WTC11 (cell line): ENCODE measurements around the gene FBXO2. TPM values are rescaled to one million over a fixed set of nuclear protein-coding genes. Genes with fewer than 3 reads are reported as not detected.

Source experiments
- ATAC-seq: fragments of 200-7000 bp; cut with Tn5 transposase; 2 replicates; pipeline ENCODE4 v1.10.0; 2021; ENCODE audit warnings: mild to moderate bottlenecking, moderate library complexity
- CTCF ChIA-PET: fragments of 300-600 bp; sonication (Branson Sonifier 250); formaldehyde crosslinking; loops from one replicate; lab custom pipeline; 2021; ENCODE audit warnings: antibody characterized with exemption; lab: Charles Lee
- POLR2A ChIA-PET: fragments of 350-600 bp; sonication (Branson Sonifier 250); formaldehyde crosslinking; loops from one replicate; lab custom pipeline; 2021; ENCODE audit warnings: antibody characterized with exemption; lab: Charles Lee
- DNase-seq: peaks from one replicate; pipeline ENCODE4 v3.0.0; 2021; ENCODE audit warnings: low spot score
- H3K27ac Mint-ChIP-seq: 2 replicates; pipeline ENCODE4 v1.8.0; 2021; ENCODE audit warnings: mixed read lengths
- H3K27me3 Mint-ChIP-seq: 2 replicates; pipeline ENCODE4 v1.8.0; 2021; ENCODE audit warnings: low read depth, mild to moderate bottlenecking, moderate library complexity, mixed read lengths
- H3K36me3 Mint-ChIP-seq: 2 replicates; pipeline ENCODE4 v1.8.0; 2021; ENCODE audit warnings: mixed read lengths
- H3K4me1 Mint-ChIP-seq: 2 replicates; pipeline ENCODE4 v1.8.0; 2022; ENCODE audit warnings: mixed read lengths
- H3K4me3 Mint-ChIP-seq: 2 replicates; pipeline ENCODE4 v1.8.0; 2021; ENCODE audit warnings: mild to moderate bottlenecking, moderate library complexity, mixed read lengths
- H3K9me3 Mint-ChIP-seq: 2 replicates; pipeline ENCODE4 v1.8.0; 2021; ENCODE audit warnings: mixed read lengths
- ATF1 ChIP-seq: sonication (generic); formaldehyde crosslinking; IDR thresholded peaks from 2 replicates; pipeline ENCODE4 v1.8.1; 2023; ENCODE audit warnings: mild to moderate bottlenecking, moderate library complexity, missing genetic modification reagents
- CBFB ChIP-seq: sonication (generic); formaldehyde crosslinking; IDR thresholded peaks from 2 replicates; pipeline ENCODE4 v1.8.1; 2022; ENCODE audit warnings: mild to moderate bottlenecking, low read depth, missing genetic modification reagents
- ELF4 ChIP-seq: sonication (generic); formaldehyde crosslinking; IDR thresholded peaks from 2 replicates; pipeline ENCODE4 v1.8.1; 2022; ENCODE audit warnings: low read depth, mild to moderate bottlenecking, moderate library complexity, missing genetic modification reagents
- FOXK1 ChIP-seq: sonication (generic); formaldehyde crosslinking; IDR thresholded peaks from 2 replicates; pipeline ENCODE4 v1.8.0; 2022; ENCODE audit warnings: mild to moderate bottlenecking, moderate library complexity, missing genetic modification reagents
- FOXP1 ChIP-seq: sonication (generic); formaldehyde crosslinking; IDR thresholded peaks from 2 replicates; pipeline ENCODE4 v1.8.0; 2022; ENCODE audit warnings: missing genetic modification reagents, mild to moderate bottlenecking, moderate library complexity, borderline replicate concordance
- GABPB1 ChIP-seq: sonication (generic); formaldehyde crosslinking; IDR thresholded peaks from 2 replicates; pipeline ENCODE4 v1.8.1; 2023; ENCODE audit warnings: mild to moderate bottlenecking, missing genetic modification reagents
- GRHL2 ChIP-seq: fragments of 250-450 bp; sonication (Bioruptor Pico); IDR thresholded peaks from 2 replicates; pipeline ENCODE4 v1.8.0; 2022; ENCODE audit warnings: mild to moderate bottlenecking, moderate library complexity; ENCODE audit not compliant: insufficient replicate concordance, severe bottlenecking
- IRF2 ChIP-seq: sonication (generic); formaldehyde crosslinking; IDR thresholded peaks from 2 replicates; pipeline ENCODE4 v1.8.0; 2022; ENCODE audit warnings: low read depth, missing genetic modification reagents, borderline replicate concordance
- MXD4 ChIP-seq: fragments of 250-450 bp; sonication (Bioruptor Pico); IDR thresholded peaks from 2 replicates; pipeline ENCODE4 v1.8.0; 2021; ENCODE audit warnings: mild to moderate bottlenecking, moderate library complexity, borderline replicate concordance
- MYBL2 ChIP-seq: sonication (generic); formaldehyde crosslinking; IDR thresholded peaks from 2 replicates; pipeline ENCODE4 v1.8.1; 2023; ENCODE audit warnings: mild to moderate bottlenecking, moderate library complexity, missing genetic modification reagents
- NFE2L1 ChIP-seq: sonication (generic); formaldehyde crosslinking; IDR thresholded peaks from 2 replicates; pipeline ENCODE4 v1.8.1; 2023; ENCODE audit warnings: missing genetic modification reagents
- RORB ChIP-seq: fragments of 250-450 bp; sonication (Bioruptor Pico); IDR thresholded peaks from 2 replicates; pipeline ENCODE4 v1.9.0; 2021; ENCODE audit warnings: mild to moderate bottlenecking
- TP53 ChIP-seq: sonication (generic); formaldehyde crosslinking; IDR thresholded peaks from 2 replicates; pipeline ENCODE4 v1.8.1; 2023; ENCODE audit warnings: mild to moderate bottlenecking, missing genetic modification reagents
- ZNF263 ChIP-seq: sonication (generic); formaldehyde crosslinking; IDR thresholded peaks from 2 replicates; pipeline ENCODE4 v1.8.1; 2022; ENCODE audit warnings: low read depth, mild to moderate bottlenecking, moderate library complexity, missing genetic modification reagents
- ZNF396 ChIP-seq: fragments of 250-450 bp; sonication (Bioruptor Pico); IDR thresholded peaks from 2 replicates; pipeline ENCODE4 v1.8.0; 2021; ENCODE audit warnings: mild to moderate bottlenecking, moderate library complexity, borderline replicate concordance
- ZNF423 ChIP-seq: fragments of 250-450 bp; sonication (Bioruptor Pico); IDR thresholded peaks from 2 replicates; pipeline ENCODE4 v2.1.2; 2022; ENCODE audit warnings: mild to moderate bottlenecking, moderate library complexity
- total RNA-seq: library from RNA; stranded (reverse); gene quantifications from 3 replicates; pipeline ENCODE4 v1.2.3, GENCODE V29; 2021
- TF ChIP-seq, protein P1 (sequence below): sonication (generic); formaldehyde crosslinking; IDR thresholded peaks from 2 replicates; pipeline ENCODE4 v1.8.1; 2023; ENCODE audit warnings: mild to moderate bottlenecking, missing genetic modification reagents, moderate library complexity
- TF ChIP-seq, protein P2 (sequence below): sonication (generic); formaldehyde crosslinking; conservative IDR thresholded peaks from 2 replicates; pipeline ENCODE4 v1.8.1; 2023; ENCODE audit warnings: mild to moderate bottlenecking, low read depth, missing genetic modification reagents, moderate library complexity
- TF ChIP-seq, protein P3 (sequence below): fragments of 250-450 bp; sonication (Bioruptor Pico); IDR thresholded peaks from 2 replicates; pipeline ENCODE4 v1.9.0; 2021; ENCODE audit warnings: mild to moderate bottlenecking
- TF ChIP-seq, protein P4 (sequence below): fragments of 250-450 bp; sonication (Bioruptor Pico); IDR thresholded peaks from 2 replicates; pipeline ENCODE4 v1.9.0; 2021; ENCODE audit warnings: moderate library complexity, mild to moderate bottlenecking, inconsistent platforms, borderline replicate concordance
- TF ChIP-seq, protein P5 (sequence below): sonication (generic); formaldehyde crosslinking; IDR thresholded peaks from 2 replicates; pipeline ENCODE4 v1.8.1; 2023; ENCODE audit warnings: mild to moderate bottlenecking, missing genetic modification reagents, moderate library complexity

Gene FBXO2
- total RNA-seq, 1 experiment from 2014 or later: 58.2 TPM

DNA sequence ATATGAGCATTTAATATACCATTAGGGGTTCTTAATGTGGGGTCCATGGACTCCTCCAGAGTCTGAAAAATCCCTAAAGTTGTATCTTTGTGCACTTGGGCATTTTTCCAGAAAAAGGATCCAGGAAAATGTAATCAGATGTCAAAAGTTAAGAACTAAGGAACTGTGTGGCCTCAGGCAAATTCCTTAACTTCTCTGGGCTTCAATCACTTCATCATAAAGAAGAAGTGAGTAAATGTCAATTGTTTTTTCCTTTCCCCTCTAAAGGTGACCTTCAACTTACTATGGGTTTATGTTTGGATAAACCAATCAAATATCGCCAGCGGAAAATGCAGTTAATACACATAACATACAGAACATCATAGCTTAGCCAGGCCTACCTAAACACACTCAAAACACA is 24.2 kb upstream of the FBXO2 start:
- ChIA-PET POLR2A (no interaction called here), CTCF (interaction anchor here (0.8 to 2.6 kb wide), 3 partner anchors 30 to 106 kb away, joined by 3 to 14 read pairs (median 3); no protein-coding TSS in a partner anchor)
- Mint-ChIP-seq H3K27me3 (no peaks in the 10 kb centered on the region), H3K4me3 (peak overlapping the region; percentile 46), H3K9me3 (no peaks in the 10 kb centered on the region), H3K4me1 (peaks cover 35% of the 10 kb centered on the region), H3K36me3 (peaks cover 50% of the 10 kb centered on the region), H3K27ac (peak overlapping the region; percentile 86)
- DNase-seq (no peak), ATAC-seq (no peak)
- TF ChIP-seq GRHL2: no peak
- TF ChIP-seq, all 79 proteins: peak for 0

DNA sequence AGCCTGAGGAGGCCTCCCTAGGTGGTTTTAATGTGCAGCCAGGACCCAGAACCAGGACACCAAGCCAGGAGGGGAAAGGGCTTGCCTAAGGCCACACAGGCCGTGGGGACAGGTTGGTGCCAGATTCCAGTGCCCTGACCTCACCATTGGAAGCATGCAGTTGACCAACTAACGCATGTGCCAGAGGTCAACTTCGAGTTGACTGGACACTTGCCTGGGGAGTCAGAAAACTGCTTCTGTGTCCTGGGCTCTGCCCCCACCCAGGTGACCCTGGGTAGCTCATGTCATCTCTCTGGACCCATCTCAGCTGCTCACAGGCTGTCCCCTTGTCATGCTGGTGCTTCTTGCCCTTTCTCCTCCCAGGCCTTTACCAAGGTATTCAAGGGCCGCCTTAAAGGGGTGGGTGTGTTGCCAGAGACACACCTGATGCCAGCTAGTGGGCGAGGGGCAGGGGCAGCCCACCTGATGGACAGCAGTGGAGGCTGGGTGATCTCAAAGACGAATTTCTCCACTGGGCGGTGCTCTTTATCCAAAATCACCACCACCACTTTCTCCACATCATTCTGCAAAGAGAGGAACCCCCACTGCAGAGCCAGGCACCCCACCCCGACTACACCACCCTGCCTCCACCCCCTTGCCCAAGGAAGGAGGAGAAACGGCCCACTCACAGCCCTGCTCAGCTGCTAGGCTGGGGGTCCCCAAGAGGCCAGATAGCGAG is 22.3 kb upstream of the FBXO2 start:
- Mint-ChIP-seq H3K27me3 (no peaks in the 10 kb centered on the region), H3K36me3 (peaks cover 58% of the 10 kb centered on the region), H3K27ac (no peak overlapping the region; the same call in 1 of the 2 replicates), H3K9me3 (no peaks in the 10 kb centered on the region)
- DNase-seq: no peak
- POLR2A ChIA-PET: interaction anchor here (0.7 kb wide), 1 partner anchor 43 kb away, joined by 3 read pairs; no protein-coding TSS in a partner anchor
- ATAC-seq: no peak
- TF ChIP-seq IRF2 (CRISPR knock-in tag) (no peak), ELF4 (CRISPR knock-in tag) (no peak), MXD4 (CRISPR knock-in tag) (no peak), TP53 (no peak), GABPB1 (CRISPR knock-in tag) (no peak), NFE2L1 (CRISPR knock-in tag) (no peak), FOXP1 (CRISPR knock-in tag) (no peak), FOXK1 (no peak), ZNF423 (no peak), RORB (CRISPR knock-in tag) (no peak), ZNF396 (CRISPR knock-in tag) (no peak), CBFB (no peak), ATF1 (CRISPR knock-in tag) (no peak), MYBL2 (CRISPR knock-in tag) (no peak), ZNF263 (no peak)
- TF ChIP-seq, protein P1, sequence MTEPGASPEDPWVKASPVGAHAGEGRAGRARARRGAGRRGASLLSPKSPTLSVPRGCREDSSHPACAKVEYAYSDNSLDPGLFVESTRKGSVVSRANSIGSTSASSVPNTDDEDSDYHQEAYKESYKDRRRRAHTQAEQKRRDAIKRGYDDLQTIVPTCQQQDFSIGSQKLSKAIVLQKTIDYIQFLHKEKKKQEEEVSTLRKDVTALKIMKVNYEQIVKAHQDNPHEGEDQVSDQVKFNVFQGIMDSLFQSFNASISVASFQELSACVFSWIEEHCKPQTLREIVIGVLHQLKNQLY: no peak
- TF ChIP-seq, protein P2, sequence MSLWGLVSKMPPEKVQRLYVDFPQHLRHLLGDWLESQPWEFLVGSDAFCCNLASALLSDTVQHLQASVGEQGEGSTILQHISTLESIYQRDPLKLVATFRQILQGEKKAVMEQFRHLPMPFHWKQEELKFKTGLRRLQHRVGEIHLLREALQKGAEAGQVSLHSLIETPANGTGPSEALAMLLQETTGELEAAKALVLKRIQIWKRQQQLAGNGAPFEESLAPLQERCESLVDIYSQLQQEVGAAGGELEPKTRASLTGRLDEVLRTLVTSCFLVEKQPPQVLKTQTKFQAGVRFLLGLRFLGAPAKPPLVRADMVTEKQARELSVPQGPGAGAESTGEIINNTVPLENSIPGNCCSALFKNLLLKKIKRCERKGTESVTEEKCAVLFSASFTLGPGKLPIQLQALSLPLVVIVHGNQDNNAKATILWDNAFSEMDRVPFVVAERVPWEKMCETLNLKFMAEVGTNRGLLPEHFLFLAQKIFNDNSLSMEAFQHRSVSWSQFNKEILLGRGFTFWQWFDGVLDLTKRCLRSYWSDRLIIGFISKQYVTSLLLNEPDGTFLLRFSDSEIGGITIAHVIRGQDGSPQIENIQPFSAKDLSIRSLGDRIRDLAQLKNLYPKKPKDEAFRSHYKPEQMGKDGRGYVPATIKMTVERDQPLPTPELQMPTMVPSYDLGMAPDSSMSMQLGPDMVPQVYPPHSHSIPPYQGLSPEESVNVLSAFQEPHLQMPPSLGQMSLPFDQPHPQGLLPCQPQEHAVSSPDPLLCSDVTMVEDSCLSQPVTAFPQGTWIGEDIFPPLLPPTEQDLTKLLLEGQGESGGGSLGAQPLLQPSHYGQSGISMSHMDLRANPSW: no peak
- TF ChIP-seq, protein P3, sequence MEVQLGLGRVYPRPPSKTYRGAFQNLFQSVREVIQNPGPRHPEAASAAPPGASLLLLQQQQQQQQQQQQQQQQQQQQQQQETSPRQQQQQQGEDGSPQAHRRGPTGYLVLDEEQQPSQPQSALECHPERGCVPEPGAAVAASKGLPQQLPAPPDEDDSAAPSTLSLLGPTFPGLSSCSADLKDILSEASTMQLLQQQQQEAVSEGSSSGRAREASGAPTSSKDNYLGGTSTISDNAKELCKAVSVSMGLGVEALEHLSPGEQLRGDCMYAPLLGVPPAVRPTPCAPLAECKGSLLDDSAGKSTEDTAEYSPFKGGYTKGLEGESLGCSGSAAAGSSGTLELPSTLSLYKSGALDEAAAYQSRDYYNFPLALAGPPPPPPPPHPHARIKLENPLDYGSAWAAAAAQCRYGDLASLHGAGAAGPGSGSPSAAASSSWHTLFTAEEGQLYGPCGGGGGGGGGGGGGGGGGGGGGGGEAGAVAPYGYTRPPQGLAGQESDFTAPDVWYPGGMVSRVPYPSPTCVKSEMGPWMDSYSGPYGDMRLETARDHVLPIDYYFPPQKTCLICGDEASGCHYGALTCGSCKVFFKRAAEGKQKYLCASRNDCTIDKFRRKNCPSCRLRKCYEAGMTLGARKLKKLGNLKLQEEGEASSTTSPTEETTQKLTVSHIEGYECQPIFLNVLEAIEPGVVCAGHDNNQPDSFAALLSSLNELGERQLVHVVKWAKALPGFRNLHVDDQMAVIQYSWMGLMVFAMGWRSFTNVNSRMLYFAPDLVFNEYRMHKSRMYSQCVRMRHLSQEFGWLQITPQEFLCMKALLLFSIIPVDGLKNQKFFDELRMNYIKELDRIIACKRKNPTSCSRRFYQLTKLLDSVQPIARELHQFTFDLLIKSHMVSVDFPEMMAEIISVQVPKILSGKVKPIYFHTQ (CRISPR knock-in tag): no peak
- TF ChIP-seq, protein P4, sequence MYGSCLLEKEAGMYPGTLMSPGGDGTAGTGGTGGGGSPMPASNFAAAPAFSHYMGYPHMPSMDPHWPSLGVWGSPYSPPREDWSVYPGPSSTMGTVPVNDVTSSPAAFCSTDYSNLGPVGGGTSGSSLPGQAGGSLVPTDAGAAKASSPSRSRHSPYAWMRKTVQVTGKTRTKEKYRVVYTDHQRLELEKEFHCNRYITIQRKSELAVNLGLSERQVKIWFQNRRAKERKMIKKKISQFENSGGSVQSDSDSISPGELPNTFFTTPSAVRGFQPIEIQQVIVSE (CRISPR knock-in tag): no peak
- TF ChIP-seq, protein P5, sequence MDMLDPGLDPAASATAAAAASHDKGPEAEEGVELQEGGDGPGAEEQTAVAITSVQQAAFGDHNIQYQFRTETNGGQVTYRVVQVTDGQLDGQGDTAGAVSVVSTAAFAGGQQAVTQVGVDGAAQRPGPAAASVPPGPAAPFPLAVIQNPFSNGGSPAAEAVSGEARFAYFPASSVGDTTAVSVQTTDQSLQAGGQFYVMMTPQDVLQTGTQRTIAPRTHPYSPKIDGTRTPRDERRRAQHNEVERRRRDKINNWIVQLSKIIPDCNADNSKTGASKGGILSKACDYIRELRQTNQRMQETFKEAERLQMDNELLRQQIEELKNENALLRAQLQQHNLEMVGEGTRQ (CRISPR knock-in tag): no peak
- TF ChIP-seq, all 79 proteins: peak for 0
- CTCF ChIA-PET: interaction anchor here (0.5 to 2.6 kb wide), 11 partner anchors 10 to 1665 kb away, joined by 3 to 14 read pairs (median 6); partner anchors contain the start of gene FBXO6
- Mint-ChIP-seq H3K4me3 (no peak overlapping the region), H3K4me1 (peaks cover 21% of the 10 kb centered on the region)
